Heart left ventricle (tissue), 13 donors: Measurements from ENCODE around the gene CORO1C.

Experiments
- POLR2A ChIP-seq, 2 donors: fragments of 450-650 bp; IDR thresholded peaks; one replicate each; pipeline ENCODE4 v1.6.1; 2017; ENCODE audit warnings: antibody characterized with exemption in 2 of 2, mild to moderate bottlenecking in 2 of 2, moderate library complexity in 2 of 2
- TF ChIP-seq, protein P1 (sequence below), 12 donors: fragments of 200-600 bp; sonication (generic) in 4 of 12; IDR thresholded peaks; one replicate each; pipeline versions ENCODE4 v1.5.0 to v1.8.0; 2018 to 2022; ENCODE audit warnings: antibody characterized with exemption in 12 of 12, mild to moderate bottlenecking in 5 of 12
- donor health status: ischemic (EF 13 %, LVEDD 7.1; RV severe dilation, severe dysfunction).
- donor health status: DM: no; HTN: yes; CAD: no.
- donor health status: DM: no; HTN: no; CAD: no.
- donor health status: ischemic (EF 25% LVEDD 6.9; RV normal size, moderate dysfunction).
- donor health status: ischemic (EF 25% LVEDD 5.7; RV mildly dilated, moderate dysfunction).
- donor health status: ischemic (EF 35%, LVEDD 5.7; RV mildly dilated, moderate dysfunction).
- donor health status: nonischemic (EF 11% LVEDD 7.7; RV severe dilation, severe dysfunction).
- donor health status: DM: yes; HTN: yes; CAD: no.
- donor health status: PGD.
- donor health status: ischemic (EF 29% LVEDD 5.4; RV normal size, mild dysfunction).
- donor health status: nonischemic (EF 23%, LVEDD 6.1; RV moderate dilation, normal function).

DNA sequence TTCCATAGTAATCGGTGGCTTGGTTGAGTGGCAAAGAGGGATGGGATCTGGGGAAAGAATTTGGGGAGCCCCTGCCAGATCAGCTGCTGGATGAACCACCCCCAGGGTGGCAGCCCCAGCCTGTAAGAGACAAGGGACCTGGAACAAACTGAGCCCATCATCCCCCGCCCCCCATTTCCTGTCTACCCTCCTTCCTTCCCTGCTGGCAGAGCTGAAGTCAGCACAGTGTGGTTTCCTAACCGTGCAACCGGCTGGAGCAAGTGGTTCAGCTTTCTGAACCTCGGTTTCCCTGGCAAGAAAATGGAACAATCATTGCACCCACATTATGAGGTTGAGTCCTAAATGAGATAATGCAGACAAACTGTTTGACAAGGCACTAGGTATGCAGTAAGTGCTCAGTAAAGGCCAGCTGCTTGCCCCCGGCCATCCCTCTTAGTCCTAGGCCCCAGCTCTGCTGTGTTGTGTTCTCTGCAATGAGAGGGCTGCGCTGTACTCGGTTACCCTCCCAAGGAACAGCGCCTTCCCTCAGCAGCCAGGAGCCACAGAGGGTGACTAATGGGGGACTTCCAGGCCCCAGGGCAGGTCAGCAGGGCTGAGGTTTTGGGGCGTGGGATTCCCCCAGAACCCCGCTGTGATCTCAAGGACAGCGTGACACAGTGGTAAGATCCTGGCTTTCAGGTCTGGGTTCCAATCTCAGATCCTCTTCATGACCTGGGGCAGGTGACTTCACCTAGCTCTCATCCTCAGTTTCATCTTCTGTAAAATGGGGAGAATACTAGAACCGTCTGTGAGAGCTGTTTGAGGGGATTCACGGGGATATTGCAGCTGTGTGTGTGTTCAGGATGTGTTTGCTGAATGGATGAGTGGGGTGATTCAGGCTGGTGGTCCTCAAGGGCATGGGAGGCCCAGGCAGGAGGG is 114.1 kb downstream of the CORO1C start:
- TF ChIP-seq, protein P1, sequence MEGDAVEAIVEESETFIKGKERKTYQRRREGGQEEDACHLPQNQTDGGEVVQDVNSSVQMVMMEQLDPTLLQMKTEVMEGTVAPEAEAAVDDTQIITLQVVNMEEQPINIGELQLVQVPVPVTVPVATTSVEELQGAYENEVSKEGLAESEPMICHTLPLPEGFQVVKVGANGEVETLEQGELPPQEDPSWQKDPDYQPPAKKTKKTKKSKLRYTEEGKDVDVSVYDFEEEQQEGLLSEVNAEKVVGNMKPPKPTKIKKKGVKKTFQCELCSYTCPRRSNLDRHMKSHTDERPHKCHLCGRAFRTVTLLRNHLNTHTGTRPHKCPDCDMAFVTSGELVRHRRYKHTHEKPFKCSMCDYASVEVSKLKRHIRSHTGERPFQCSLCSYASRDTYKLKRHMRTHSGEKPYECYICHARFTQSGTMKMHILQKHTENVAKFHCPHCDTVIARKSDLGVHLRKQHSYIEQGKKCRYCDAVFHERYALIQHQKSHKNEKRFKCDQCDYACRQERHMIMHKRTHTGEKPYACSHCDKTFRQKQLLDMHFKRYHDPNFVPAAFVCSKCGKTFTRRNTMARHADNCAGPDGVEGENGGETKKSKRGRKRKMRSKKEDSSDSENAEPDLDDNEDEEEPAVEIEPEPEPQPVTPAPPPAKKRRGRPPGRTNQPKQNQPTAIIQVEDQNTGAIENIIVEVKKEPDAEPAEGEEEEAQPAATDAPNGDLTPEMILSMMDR (IDR thresholded peaks at IDR 0.05) = no peak
- no peak for TF ChIP-seq POLR2A (IDR thresholded peaks at IDR 0.05)
